HG03045 (cell line): ENCODE measurements around the gene AFMID.
A peak's percentile ranks its signal among the peaks of the same experiment; 100 is the strongest.
"Not testable (repeated sequence)": the region's sequence is repeated elsewhere in the genome, so short reads cannot be mapped to it uniquely, and the experiment has no call there.

Source experiments
- ATAC-seq: cut with Tn5 transposase; IDR thresholded peaks from one replicate; pipeline ENCODE4 v1.9.1; 2021; ENCODE audit warnings: mild to moderate bottlenecking, moderate library complexity; ENCODE audit not compliant: unreplicated experiment

The AFMID gene

GRCh38 chr17:78154903-78155811 lies 32.0 kb upstream of the AFMID start:
- ATAC-seq, result peak; percentile 41

- ATAC-seq, result no peak
Observed at GRCh38 chr17:78159575-78160158, 27.5 kb upstream of the AFMID start.

- ATAC-seq, result no peak
Observed at GRCh38 chr17:78163881-78164747, 23.0 kb upstream of the AFMID start.

- no peak for ATAC-seq
Observed at GRCh38 chr17:78164748-78165607, 22.2 kb upstream of the AFMID start.

- ATAC-seq, result no peak
Observed at GRCh38 chr17:78166416-78166815, 20.7 kb upstream of the AFMID start.

GRCh38 chr17:78168242-78168902 lies 18.8 kb upstream of the AFMID start, which contains the start of gene SYNGR2:
TSS of gene SYNGR2 (plus strand) at chr17:78168581. CDS start at chr17:78168617, 36 bp downstream.
- peak; percentile 43 for ATAC-seq

- peak; percentile 23 for ATAC-seq
Observed at GRCh38 chr17:78168903-78169793, 18.0 kb upstream of the AFMID start.

GRCh38 chr17:78170692-78171590 lies 16.2 kb upstream of the AFMID start:
- no peak for ATAC-seq

GRCh38 chr17:78171591-78172248 lies 15.4 kb upstream of the AFMID start:
- ATAC-seq, result not testable (repeated sequence)

GRCh38 chr17:78172249-78173051 lies 14.7 kb upstream of the AFMID start:
- no peak for ATAC-seq

GRCh38 chr17:78173097-78173715 lies 14.0 kb upstream of the AFMID start:
- no peak for ATAC-seq

GRCh38 chr17:78174346-78174869 lies 12.8 kb upstream of the AFMID start:
- no peak for ATAC-seq

- ATAC-seq, result no peak
Observed at GRCh38 chr17:78174870-78175642, 12.1 kb upstream of the AFMID start.

- ATAC-seq, result no peak
Observed at GRCh38 chr17:78175643-78175981, 11.6 kb upstream of the AFMID start.

GRCh38 chr17:78176548-78177025 lies 10.6 kb upstream of the AFMID start:
- ATAC-seq, result no peak
